WTC11 (cell line): Measurements from ENCODE around the gene FAM3B.

Experiments used
- ATF2 ChIP-seq: sonication (generic); formaldehyde crosslinking; IDR thresholded peaks from 2 replicates; pipeline ENCODE4 v1.8.1; 2022; ENCODE audit warnings: low read depth, missing genetic modification reagents, borderline replicate concordance
- ATF3 ChIP-seq: sonication (generic); formaldehyde crosslinking; conservative IDR thresholded peaks from 2 replicates; pipeline ENCODE4 v1.8.1; 2022; ENCODE audit warnings: mild to moderate bottlenecking, missing genetic modification reagents
- CTCF ChIP-seq: fragments of 200-600 bp; IDR thresholded peaks from 2 replicates; pipeline ENCODE4 v1.8.0; 2022; ENCODE audit warnings: antibody characterized with exemption
- ELF4 ChIP-seq: sonication (generic); formaldehyde crosslinking; IDR thresholded peaks from 2 replicates; pipeline ENCODE4 v1.8.1; 2022; ENCODE audit warnings: low read depth, mild to moderate bottlenecking, moderate library complexity, missing genetic modification reagents
- FOXJ3 ChIP-seq: sonication (generic); formaldehyde crosslinking; IDR thresholded peaks from 2 replicates; pipeline ENCODE4 v1.9.0; 2021; ENCODE audit warnings: missing genetic modification reagents, mild to moderate bottlenecking, borderline replicate concordance
- HMGXB4 ChIP-seq: sonication (generic); formaldehyde crosslinking; IDR thresholded peaks from 2 replicates; pipeline ENCODE4 v1.8.1; 2023; ENCODE audit warnings: mild to moderate bottlenecking, moderate library complexity, missing genetic modification reagents
- KAT7 ChIP-seq: sonication (generic); formaldehyde crosslinking; IDR thresholded peaks from 2 replicates; pipeline ENCODE4 v1.8.1; 2023; ENCODE audit warnings: missing genetic modification reagents, mild to moderate bottlenecking, borderline replicate concordance
- MAX ChIP-seq: sonication (generic); formaldehyde crosslinking; IDR thresholded peaks from 2 replicates; pipeline ENCODE4 v1.8.0; 2022; ENCODE audit warnings: mild to moderate bottlenecking, missing genetic modification reagents
- SP1 ChIP-seq: sonication (generic); formaldehyde crosslinking; conservative IDR thresholded peaks from 2 replicates; pipeline ENCODE4 v1.8.1; 2022; ENCODE audit warnings: missing genetic modification reagents
- STAT6 ChIP-seq: sonication (generic); formaldehyde crosslinking; conservative IDR thresholded peaks from 2 replicates; pipeline ENCODE4 v1.8.1; 2023; ENCODE audit warnings: mild to moderate bottlenecking, low read depth, missing genetic modification reagents, moderate library complexity
- ZNF121 ChIP-seq: sonication (generic); formaldehyde crosslinking; IDR thresholded peaks from 2 replicates; pipeline ENCODE4 v1.8.0; 2023; ENCODE audit warnings: missing genetic modification reagents
- ZNF263 ChIP-seq: sonication (generic); formaldehyde crosslinking; IDR thresholded peaks from 2 replicates; pipeline ENCODE4 v1.8.1; 2022; ENCODE audit warnings: low read depth, mild to moderate bottlenecking, moderate library complexity, missing genetic modification reagents
- ZNF317 ChIP-seq: sonication (generic); formaldehyde crosslinking; IDR thresholded peaks from 2 replicates; pipeline ENCODE4 v1.8.1; 2023; ENCODE audit warnings: low read depth, mild to moderate bottlenecking, moderate library complexity, missing genetic modification reagents, borderline replicate concordance

- TF ChIP-seq CTCF (no peak), ATF3 (CRISPR knock-in tag) (no peak), HMGXB4 (CRISPR knock-in tag) (no peak), ZNF317 (no peak), KAT7 (no peak), ATF2 (CRISPR knock-in tag) (no peak), STAT6 (CRISPR knock-in tag) (no peak), SP1 (CRISPR knock-in tag) (no peak), MAX (CRISPR knock-in tag) (no peak), ZNF121 (CRISPR knock-in tag) (no peak), ELF4 (CRISPR knock-in tag) (no peak), FOXJ3 (CRISPR knock-in tag) (no peak), ZNF263 (CRISPR knock-in tag) (no peak)
These were observed 28.8 kb downstream of the FAM3B start for GRCh38 chr21:41345356-41345755.
